ENCODE results near the gene PLIN4.

GRCh38 chr19:4495471-4495870, 22.8 kb downstream of the PLIN4 start:
- TF ChIP-seq EZH2 (IDR thresholded peaks at IDR 0.05) (no peak), POLR2AphosphoS5 (IDR thresholded peaks at IDR 0.05; ENCODE audit: borderline replicate concordance, low read depth, low read length) (no peak)

Measured in SK-N-MC (cell line).